Mesenchymal stem cell (in vitro differentiated cells and primary cell): ENCODE data around the gene NCF2.
"Not testable (repeated sequence)": the region's sequence is repeated elsewhere in the genome, so short reads cannot be mapped to it uniquely, and the experiment has no call there.

Source experiments
- DNase-seq: peaks from one replicate; pipeline ENCODE4 v3.0.0-alpha.2; 2013
- H2AFZ ChIP-seq: one replicate; pipeline ENCODE4 v1.6.1; 2013; ENCODE audit warnings: low read depth, mild to moderate bottlenecking, control low read depth, inconsistent platforms, low read length, moderate library complexity
- H2AK5ac ChIP-seq: 2 replicates; pipeline ENCODE4 v1.6.1; 2013; ENCODE audit warnings: low read length, moderate library complexity, mild to moderate bottlenecking, inconsistent platforms; ENCODE audit not compliant: severe bottlenecking
- H2BK120ac ChIP-seq: one replicate; pipeline ENCODE4 v1.6.1; 2013; ENCODE audit warnings: low read depth, mild to moderate bottlenecking, inconsistent platforms, low read length, moderate library complexity
- H2BK12ac ChIP-seq, 2 experiments: one replicate each; pipeline ENCODE4 v1.6.1; 2013; ENCODE audit warnings: inconsistent platforms in 2 of 2, low read length in 2 of 2, mild to moderate bottlenecking in 2 of 2, moderate library complexity in 2 of 2, control low read depth in 1 of 2
- H2BK15ac ChIP-seq: one replicate; pipeline ENCODE4 v1.6.1; 2013; ENCODE audit warnings: mild to moderate bottlenecking, low read depth, inconsistent platforms; ENCODE audit not compliant: poor library complexity, severe bottlenecking
- H2BK5ac ChIP-seq: 2 replicates; pipeline ENCODE4 v1.6.1; 2013; ENCODE audit warnings: low read depth, mild to moderate bottlenecking, low read length, control low read depth, inconsistent platforms; ENCODE audit not compliant: poor library complexity, severe bottlenecking
- H3K14ac ChIP-seq, 2 experiments: one replicate each; pipeline ENCODE4 v1.6.1; 2013; ENCODE audit warnings: inconsistent platforms in 2 of 2, low read length in 2 of 2, control low read depth in 1 of 2, mild to moderate bottlenecking in 1 of 2, moderate library complexity in 1 of 2
- H3K18ac ChIP-seq, 2 experiments: one replicate each; pipeline ENCODE4 v1.6.1; 2013; ENCODE audit warnings: inconsistent platforms in 2 of 2, low read length in 2 of 2, control low read depth in 1 of 2, low read depth in 1 of 2, mild to moderate bottlenecking in 1 of 2
- H3K23ac ChIP-seq, 2 experiments: one replicate each; pipeline ENCODE4 v1.6.1; 2013; ENCODE audit warnings: inconsistent platforms in 2 of 2, low read length in 2 of 2, mild to moderate bottlenecking in 2 of 2, moderate library complexity in 2 of 2, control low read depth in 1 of 2
- H3K27ac ChIP-seq: 2 replicates; pipeline ENCODE4 v1.5.1; 2013; ENCODE audit warnings: mild to moderate bottlenecking, moderate library complexity, low read length, control low read depth, inconsistent platforms; ENCODE audit not compliant: poor library complexity, severe bottlenecking
- H3K27me3 ChIP-seq, 2 experiments: 2 replicates each; pipeline versions ENCODE4 v1.6.1 to v1.7.0; 2013; ENCODE audit warnings: low read length in 2 of 2, mild to moderate bottlenecking in 2 of 2, moderate library complexity in 2 of 2, control low read depth in 1 of 2, inconsistent platforms in 1 of 2; ENCODE audit not compliant: control insufficient read depth in 1 of 2, insufficient read depth in 1 of 2
- H3K36me3 ChIP-seq, 2 experiments: 2 replicates each; pipeline versions ENCODE4 v1.6.1 to v1.7.0; 2013; ENCODE audit warnings: low read length in 2 of 2, control low read depth in 1 of 2, inconsistent platforms in 1 of 2, low read depth in 1 of 2, mild to moderate bottlenecking in 1 of 2; ENCODE audit not compliant: insufficient read depth in 2 of 2, control insufficient read depth in 1 of 2
- H3K4ac ChIP-seq, 2 experiments: one replicate each; pipeline ENCODE4 v1.6.1; 2013; ENCODE audit warnings: inconsistent platforms in 2 of 2, low read length in 2 of 2, mild to moderate bottlenecking in 2 of 2, moderate library complexity in 2 of 2, control low read depth in 1 of 2, low read depth in 1 of 2
- H3K4me1 ChIP-seq: 2 replicates; pipeline ENCODE4 v1.6.1; 2013; ENCODE audit warnings: low read depth, low read length, control low read depth; ENCODE audit not compliant: control insufficient read depth, insufficient read depth
- H3K4me2 ChIP-seq: 2 replicates; pipeline ENCODE4 v1.6.1; 2013; ENCODE audit warnings: low read length, mild to moderate bottlenecking, inconsistent platforms; ENCODE audit not compliant: poor library complexity, severe bottlenecking
- H3K4me3 ChIP-seq, 2 experiments: 2 replicates each; pipeline versions ENCODE4 v1.5.1 to v1.7.0; 2013; ENCODE audit warnings: low read length in 2 of 2, mild to moderate bottlenecking in 2 of 2, control low read depth in 1 of 2, low read depth in 1 of 2; ENCODE audit not compliant: insufficient read depth in 1 of 2
- H3K79me1 ChIP-seq: replicated peaks from 2 replicates; pipeline ENCODE4 v1.6.1; 2013; ENCODE audit warnings: mild to moderate bottlenecking, control low read depth, low read length, inconsistent platforms; ENCODE audit not compliant: poor library complexity, severe bottlenecking
- H3K9ac ChIP-seq: 2 replicates; pipeline ENCODE4 v1.7.0; 2013; ENCODE audit warnings: mild to moderate bottlenecking, low read length, moderate library complexity
- H3K9me3 ChIP-seq: 2 replicates; pipeline ENCODE4 v1.7.0; 2013; ENCODE audit warnings: mild to moderate bottlenecking, low read length; ENCODE audit not compliant: control insufficient read depth
- H4K8ac ChIP-seq: one replicate; pipeline ENCODE4 v1.6.1; 2013; ENCODE audit warnings: inconsistent platforms, mild to moderate bottlenecking, low read length, moderate library complexity
- H4K91ac ChIP-seq: one replicate; pipeline ENCODE4 v1.6.1; 2013; ENCODE audit warnings: mild to moderate bottlenecking, low read length, inconsistent platforms
- WGBS: methylation state at CpG from one replicate; pipeline ENCODE4 v1.1.7; 2013; ENCODE audit warnings: mixed read lengths; 5-methylcytosine and 5-hydroxymethylcytosine counted together

The NCF2 gene

DNA sequence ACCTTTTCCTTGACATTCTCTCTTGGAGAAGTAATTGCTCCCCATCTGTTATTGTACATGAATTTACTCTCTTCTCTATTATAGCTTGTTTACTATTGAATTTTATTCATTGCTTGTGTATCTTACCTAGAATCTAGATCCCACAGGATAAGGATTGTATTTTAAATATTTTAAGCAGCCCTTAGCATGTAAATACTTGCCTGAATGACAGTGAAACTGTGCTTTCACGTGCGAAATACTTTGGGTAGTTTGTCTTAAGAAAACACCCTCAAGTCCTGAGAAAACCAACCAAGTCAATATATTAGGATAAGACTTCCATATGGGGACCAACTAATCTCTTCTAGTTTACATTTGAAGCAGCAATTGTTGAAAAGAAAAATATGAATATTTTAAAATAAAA is 30.1 kb upstream of the NCF2 start:
- no peaks in the 10 kb centered on the region for H3K9me3 ChIP-seq
- DNase-seq = no peak
- H3K4me1 ChIP-seq = peaks cover 2% of the 10 kb centered on the region
- H3K27me3 ChIP-seq = no peaks in the 10 kb centered on the region
- no peak overlapping the region for H3K14ac ChIP-seq
- H3K4ac ChIP-seq = no peak overlapping the region
- no peak overlapping the region for H2AK5ac ChIP-seq
- H3K4me3 ChIP-seq = no peak overlapping the region
- 90% methylated on average over 2 of the region's 2 CpGs for WGBS
- H3K27ac ChIP-seq = no peak overlapping the region
- no peak overlapping the region for H2BK5ac ChIP-seq
- H3K18ac ChIP-seq = no peak overlapping the region
- H2BK12ac ChIP-seq = no peak overlapping the region
- H2AFZ ChIP-seq = no peak overlapping the region
- no peak overlapping the region for H4K8ac ChIP-seq
- H4K91ac ChIP-seq = no peak overlapping the region
- H3K4me2 ChIP-seq = no peak overlapping the region
- H3K79me1 ChIP-seq = no peaks in the 10 kb centered on the region
- H2BK120ac ChIP-seq = no peak overlapping the region
- H2BK15ac ChIP-seq = no peak overlapping the region
- no peak overlapping the region for H3K23ac ChIP-seq
- H3K36me3 ChIP-seq = peaks cover 0 to 10% of the 10 kb centered on the region in 2 experiments
- no peak overlapping the region for H3K9ac ChIP-seq

- Histone ChIP-seq H3K36me3 (peaks cover 0 to 5% of the 10 kb centered on the region in 2 experiments), H2BK120ac (no peak overlapping the region), H3K79me1 (no peaks in the 10 kb centered on the region), H3K9me3 (no peaks in the 10 kb centered on the region), H3K23ac (no peak overlapping the region), H3K14ac (no peak overlapping the region), H4K91ac (no peak overlapping the region), H2BK15ac (no peak overlapping the region), H3K4me1 (peaks cover 2% of the 10 kb centered on the region), H2BK12ac (no peak overlapping the region), H3K18ac (no peak overlapping the region), H3K27ac (no peak overlapping the region), H3K9ac (no peak overlapping the region), H3K4me2 (no peak overlapping the region), H2AFZ (no peak overlapping the region), H3K27me3 (no peaks in the 10 kb centered on the region), H4K8ac (no peak overlapping the region), H3K4ac (no peak overlapping the region), H2AK5ac (no peak overlapping the region), H3K4me3 (no peak overlapping the region), H2BK5ac (no peak overlapping the region)
- WGBS = no CpG with 5 or more reads among the region's 1 CpG
- no peak for DNase-seq
Measured at GRCh38 chr1:183619781-183620180, 29.5 kb upstream of the NCF2 start.

GRCh38 chr1:183618202-183618601 is 27.9 kb upstream of the NCF2 start:
- H3K14ac ChIP-seq, H3K4ac ChIP-seq, H2BK5ac ChIP-seq, H3K79me1 ChIP-seq, H3K9me3 ChIP-seq, H3K4me2 ChIP-seq, H3K27me3 ChIP-seq, H2AK5ac ChIP-seq, H3K9ac ChIP-seq, H3K27ac ChIP-seq, H3K4me1 ChIP-seq, H2BK12ac ChIP-seq, H4K8ac ChIP-seq, DNase-seq, H3K18ac ChIP-seq, H3K23ac ChIP-seq, H2BK120ac ChIP-seq, H2AFZ ChIP-seq, H3K36me3 ChIP-seq, H3K4me3 ChIP-seq, H2BK15ac ChIP-seq, H4K91ac ChIP-seq: not testable (repeated sequence)
- WGBS = 89% methylated on average over 4 of the region's 5 CpGs

GRCh38 chr1:183612975-183613374 is 22.7 kb upstream of the NCF2 start:
- H2BK12ac ChIP-seq, H4K8ac ChIP-seq, H3K79me1 ChIP-seq, H3K4ac ChIP-seq, H3K23ac ChIP-seq, H2AFZ ChIP-seq, H3K27me3 ChIP-seq, H3K4me2 ChIP-seq, H3K4me3 ChIP-seq, H3K9ac ChIP-seq, DNase-seq, H2BK5ac ChIP-seq, H3K18ac ChIP-seq, H3K36me3 ChIP-seq, H4K91ac ChIP-seq, H3K27ac ChIP-seq, H3K14ac ChIP-seq, H2BK120ac ChIP-seq, H3K9me3 ChIP-seq, H2AK5ac ChIP-seq, H2BK15ac ChIP-seq, H3K4me1 ChIP-seq: not testable (repeated sequence)
- WGBS = 97% methylated on average over 3 of the region's 3 CpGs
